KMS-11 (cell line): ENCODE results near the gene ZNF101.
"Not testable (repeated sequence)": the region's sequence is repeated elsewhere in the genome, so short reads cannot be mapped to it uniquely, and the experiment has no call there.

Experiments used
- H2AFZ ChIP-seq: fragments of 200-600 bp; sonication (generic); 2 replicates; pipeline ENCODE4 v1.6.1; 2016; ENCODE audit warnings: antibody characterized with exemption, mixed run types, low read depth
- H3K27ac ChIP-seq: fragments of 200-600 bp; sonication (generic); 2 replicates; pipeline ENCODE4 v1.6.1; 2016; ENCODE audit warnings: mild to moderate bottlenecking, mixed run types
- H3K27me3 ChIP-seq: fragments of 200-600 bp; sonication (generic); 2 replicates; pipeline ENCODE4 v1.6.1; 2017; ENCODE audit warnings: mild to moderate bottlenecking, low read depth, mixed run types, moderate library complexity; ENCODE audit not compliant: insufficient read depth
- H3K36me3 ChIP-seq: fragments of 200-600 bp; sonication (generic); 2 replicates; pipeline ENCODE4 v1.6.1; 2017; ENCODE audit warnings: mild to moderate bottlenecking, mixed run types; ENCODE audit not compliant: insufficient read depth
- H3K4me1 ChIP-seq: fragments of 200-600 bp; sonication (generic); 2 replicates; pipeline ENCODE4 v1.6.1; 2016; ENCODE audit warnings: mild to moderate bottlenecking, low read depth, mixed run types; ENCODE audit not compliant: poor library complexity, severe bottlenecking
- H3K4me2 ChIP-seq: fragments of 200-600 bp; sonication (generic); 2 replicates; pipeline ENCODE4 v1.7.0; 2016; ENCODE audit warnings: mild to moderate bottlenecking, mixed run types
- H3K4me3 ChIP-seq: fragments of 200-600 bp; sonication (generic); IDR thresholded peaks from 2 replicates; pipeline ENCODE4 v1.6.1; 2017; ENCODE audit warnings: low read depth, low read length, mixed read lengths; ENCODE audit not compliant: insufficient read depth
- H3K79me2 ChIP-seq: fragments of 200-600 bp; sonication (generic); 2 replicates; pipeline ENCODE4 v1.6.1; 2016; ENCODE audit warnings: low read depth, mixed run types; ENCODE audit not compliant: insufficient read depth
- H3K9ac ChIP-seq: fragments of 200-600 bp; sonication (generic); 2 replicates; pipeline ENCODE4 v1.6.1; 2016; ENCODE audit warnings: mild to moderate bottlenecking, mixed run types
- H4K20me1 ChIP-seq: fragments of 200-600 bp; sonication (generic); 2 replicates; pipeline ENCODE4 v1.6.1; 2016; ENCODE audit warnings: mild to moderate bottlenecking, mixed run types; ENCODE audit not compliant: insufficient read depth
- TF ChIP-seq, protein P1 (sequence below): fragments of 200-600 bp; sonication (generic); conservative IDR thresholded peaks from 2 replicates; pipeline ENCODE4 v1.6.1; 2017; ENCODE audit warnings: low read depth, mild to moderate bottlenecking, antibody characterized with exemption, low read length, moderate library complexity, mixed read lengths

The ZNF101 gene

DNA sequence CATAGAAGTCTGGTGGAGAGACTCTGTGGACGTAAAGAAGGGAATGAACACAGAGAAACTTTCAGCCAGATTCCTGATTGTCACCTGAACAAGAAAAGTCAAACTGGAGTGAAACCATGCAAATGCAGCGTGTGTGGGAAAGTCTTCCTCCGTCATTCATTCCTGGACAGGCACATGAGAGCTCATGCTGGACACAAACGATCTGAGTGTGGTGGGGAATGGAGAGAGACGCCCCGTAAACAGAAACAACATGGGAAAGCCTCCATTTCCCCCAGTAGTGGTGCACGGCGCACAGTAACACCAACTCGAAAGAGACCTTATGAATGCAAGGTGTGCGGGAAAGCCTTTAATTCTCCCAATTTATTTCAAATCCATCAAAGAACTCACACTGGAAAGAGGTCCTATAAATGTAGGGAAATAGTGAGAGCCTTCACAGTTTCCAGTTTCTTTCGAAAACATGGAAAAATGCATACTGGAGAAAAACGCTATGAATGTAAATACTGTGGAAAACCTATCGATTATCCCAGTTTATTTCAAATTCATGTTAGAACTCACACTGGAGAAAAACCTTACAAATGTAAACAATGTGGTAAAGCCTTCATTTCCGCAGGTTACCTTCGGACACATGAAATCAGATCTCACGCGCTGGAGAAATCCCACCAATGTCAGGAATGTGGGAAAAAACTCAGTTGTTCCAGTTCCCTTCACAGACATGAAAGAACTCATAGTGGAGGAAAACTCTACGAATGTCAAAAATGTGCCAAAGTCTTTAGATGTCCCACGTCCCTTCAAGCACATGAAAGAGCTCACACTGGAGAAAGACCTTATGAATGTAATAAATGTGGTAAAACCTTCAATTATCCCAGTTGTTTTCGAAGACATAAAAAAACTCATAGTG, 10.8 kb downstream of the ZNF101 start:
- peaks cover 40% of the 10 kb centered on the region; the same call in 1 of the 2 replicates for H3K36me3 ChIP-seq

DNA sequence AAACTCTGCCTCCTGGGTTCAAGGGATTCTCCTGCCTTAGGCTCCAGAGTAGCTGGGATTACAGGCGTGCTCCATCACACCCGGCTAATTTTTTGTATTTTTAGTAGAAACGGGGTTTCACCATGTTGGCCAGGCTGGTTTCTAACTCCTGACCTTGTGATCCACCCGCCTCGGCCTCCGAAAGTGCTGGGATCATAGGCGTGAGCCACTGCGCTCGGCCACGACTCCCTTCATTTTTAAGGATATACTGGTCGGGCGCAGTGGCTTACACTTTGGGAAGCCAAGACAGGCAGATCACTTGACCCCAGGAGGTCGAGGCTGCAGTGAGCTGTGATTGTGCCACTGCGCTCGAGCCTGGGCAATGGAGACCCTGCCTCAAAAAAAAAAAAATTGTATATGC, 17.5 kb downstream of the ZNF101 start:
- H3K4me3 ChIP-seq, H3K36me3 ChIP-seq, H3K27ac ChIP-seq, H4K20me1 ChIP-seq, H3K4me1 ChIP-seq, H3K9ac ChIP-seq, H3K27me3 ChIP-seq, H2AFZ ChIP-seq, H3K4me2 ChIP-seq, H3K79me2 ChIP-seq: not testable (repeated sequence)

More for the DNA sequence above, 10.8 kb downstream of the ZNF101 start:
- TF ChIP-seq, protein P1, sequence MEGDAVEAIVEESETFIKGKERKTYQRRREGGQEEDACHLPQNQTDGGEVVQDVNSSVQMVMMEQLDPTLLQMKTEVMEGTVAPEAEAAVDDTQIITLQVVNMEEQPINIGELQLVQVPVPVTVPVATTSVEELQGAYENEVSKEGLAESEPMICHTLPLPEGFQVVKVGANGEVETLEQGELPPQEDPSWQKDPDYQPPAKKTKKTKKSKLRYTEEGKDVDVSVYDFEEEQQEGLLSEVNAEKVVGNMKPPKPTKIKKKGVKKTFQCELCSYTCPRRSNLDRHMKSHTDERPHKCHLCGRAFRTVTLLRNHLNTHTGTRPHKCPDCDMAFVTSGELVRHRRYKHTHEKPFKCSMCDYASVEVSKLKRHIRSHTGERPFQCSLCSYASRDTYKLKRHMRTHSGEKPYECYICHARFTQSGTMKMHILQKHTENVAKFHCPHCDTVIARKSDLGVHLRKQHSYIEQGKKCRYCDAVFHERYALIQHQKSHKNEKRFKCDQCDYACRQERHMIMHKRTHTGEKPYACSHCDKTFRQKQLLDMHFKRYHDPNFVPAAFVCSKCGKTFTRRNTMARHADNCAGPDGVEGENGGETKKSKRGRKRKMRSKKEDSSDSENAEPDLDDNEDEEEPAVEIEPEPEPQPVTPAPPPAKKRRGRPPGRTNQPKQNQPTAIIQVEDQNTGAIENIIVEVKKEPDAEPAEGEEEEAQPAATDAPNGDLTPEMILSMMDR, result no peak
- Histone ChIP-seq H3K27me3 (no peaks in the 10 kb centered on the region), H3K79me2 (peaks cover 19% of the 10 kb centered on the region; the same call in 1 of the 2 replicates), H3K4me1 (no peaks in the 10 kb centered on the region), H2AFZ (no peak overlapping the region), H3K4me3 (no peak overlapping the region), H3K9ac (no peak overlapping the region), H3K27ac (no peak overlapping the region), H3K4me2 (no peak overlapping the region), H4K20me1 (no peaks in the 10 kb centered on the region)

DNA sequence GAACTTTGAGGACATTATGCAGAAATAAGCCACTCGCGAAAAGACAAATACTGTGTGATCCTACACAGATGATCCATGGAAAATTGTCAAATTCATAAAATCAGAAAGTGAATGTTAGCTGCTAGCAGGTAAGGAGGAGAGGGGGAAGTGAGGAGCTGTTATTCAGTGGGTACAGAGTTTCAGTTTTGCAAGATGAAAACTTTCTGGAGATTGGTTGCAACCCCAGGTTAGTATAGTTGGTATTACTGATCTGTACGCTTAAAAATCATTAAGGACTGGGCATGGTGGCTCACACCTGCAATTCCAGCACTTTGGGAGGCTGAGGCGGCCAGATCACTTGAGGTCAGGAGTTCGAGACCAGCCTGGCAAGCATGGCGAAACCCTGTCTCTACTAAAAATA, 17.9 kb downstream of the ZNF101 start:
- no peak overlapping the region for H3K4me3 ChIP-seq
- H3K79me2 ChIP-seq, result no peaks in the 10 kb centered on the region
- H4K20me1 ChIP-seq, result no peaks in the 10 kb centered on the region
- no peaks in the 10 kb centered on the region for H3K36me3 ChIP-seq
- H2AFZ ChIP-seq, result no peak overlapping the region
- H3K4me1 ChIP-seq, result no peaks in the 10 kb centered on the region
- H3K4me2 ChIP-seq, result no peak overlapping the region
- no peaks in the 10 kb centered on the region for H3K27me3 ChIP-seq
- H3K27ac ChIP-seq, result no peak overlapping the region
- no peak overlapping the region for H3K9ac ChIP-seq
- TF ChIP-seq, protein P1, result no peak

DNA sequence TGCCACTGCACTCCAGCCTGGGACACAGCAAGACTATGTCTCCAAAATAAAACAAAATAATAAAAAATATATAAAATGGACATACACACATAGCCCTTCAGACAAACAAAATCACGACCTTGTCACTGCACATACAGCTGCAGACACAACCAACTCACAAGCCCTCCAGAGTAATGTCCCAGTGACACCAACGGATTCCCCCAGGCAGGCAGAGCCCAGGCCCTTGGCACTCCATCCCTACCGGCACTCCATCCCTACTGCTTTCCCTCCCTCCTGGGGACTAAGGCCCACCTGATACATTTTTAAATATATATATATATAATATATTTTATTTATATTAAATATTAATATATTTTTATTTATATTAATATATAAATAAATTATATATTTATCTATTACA, 18.5 kb downstream of the ZNF101 start:
- no peak overlapping the region for H3K9ac ChIP-seq
- no peak overlapping the region for H2AFZ ChIP-seq
- H3K4me2 ChIP-seq, result no peak overlapping the region
- no peaks in the 10 kb centered on the region for H4K20me1 ChIP-seq
- H3K27me3 ChIP-seq, result no peaks in the 10 kb centered on the region
- H3K79me2 ChIP-seq, result no peaks in the 10 kb centered on the region
- no peaks in the 10 kb centered on the region for H3K4me1 ChIP-seq
- TF ChIP-seq, protein P1, result no peak
- no peak overlapping the region for H3K4me3 ChIP-seq
- H3K27ac ChIP-seq, result no peak overlapping the region
- H3K36me3 ChIP-seq, result no peaks in the 10 kb centered on the region

DNA sequence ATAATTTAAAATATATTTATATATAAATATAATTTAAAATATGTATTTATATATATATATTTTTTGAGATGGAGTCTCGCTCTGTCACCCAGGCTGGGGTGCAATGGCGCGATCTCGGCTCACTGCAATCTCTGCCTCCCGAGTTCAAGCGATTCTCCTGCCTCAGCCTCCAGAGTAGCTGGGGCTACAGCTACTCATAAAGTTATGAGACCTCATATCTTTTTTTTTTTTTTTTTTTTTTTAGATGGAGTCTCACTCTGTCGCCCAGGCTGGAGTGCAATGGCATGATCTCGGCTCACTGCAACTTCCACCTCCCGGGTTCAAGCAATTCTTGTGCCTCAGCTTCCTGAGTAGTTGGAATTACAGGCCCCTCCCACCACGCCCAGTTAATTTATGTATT, 20.4 kb downstream of the ZNF101 start:
- not testable (repeated sequence) for H3K9ac ChIP-seq, H3K36me3 ChIP-seq, H4K20me1 ChIP-seq, H3K27me3 ChIP-seq, H3K4me2 ChIP-seq, H2AFZ ChIP-seq, H3K4me3 ChIP-seq, H3K27ac ChIP-seq, H3K4me1 ChIP-seq, H3K79me2 ChIP-seq
